HEK293T (cell line): ENCODE results near the gene IFI27L2.
"Not testable (repeated sequence)": the region's sequence is repeated elsewhere in the genome, so short reads cannot be mapped to it uniquely, and the experiment has no call there.

Experiments used
- CTCF ChIA-PET: fragments of 350-600 bp; formaldehyde crosslinking; extraction: SDS; loops from one replicate; lab custom pipeline; 2021; ENCODE audit warnings: antibody characterized with exemption, inconsistent platforms; lab: Yijun Ruan, JAX
- POLR2A ChIA-PET: fragments of 350-600 bp; formaldehyde crosslinking; extraction: SDS; loops from one replicate; lab custom pipeline; 2020; ENCODE audit warnings: antibody characterized with exemption, inconsistent platforms; lab: Yijun Ruan, JAX
- DNase-seq: peaks from one replicate; pipeline ENCODE4 v3.0.0; 2012; ENCODE audit warnings: mixed read lengths; ENCODE audit errors: extremely low spot score
- ARNT ChIP-seq: fragments of 450-650 bp; IDR thresholded peaks from 2 replicates; pipeline ENCODE4 v1.6.1; 2017; ENCODE audit warnings: mild to moderate bottlenecking
- BHLHE40 ChIP-seq: fragments of 450-650 bp; IDR thresholded peaks from 2 replicates; pipeline ENCODE4 v1.6.1; 2016; ENCODE audit warnings: mild to moderate bottlenecking, moderate library complexity, borderline replicate concordance
- CTBP1 ChIP-seq: fragments of 450-650 bp; IDR thresholded peaks from 2 replicates; pipeline ENCODE4 v1.6.1; 2016; ENCODE audit warnings: borderline replicate concordance
- ELF4 ChIP-seq: fragments of 450-650 bp; IDR thresholded peaks from 2 replicates; pipeline ENCODE4 v1.6.1; 2017; ENCODE audit warnings: antibody characterized with exemption
- FOXA1 ChIP-seq: fragments of 450-650 bp; IDR thresholded peaks from 2 replicates; pipeline ENCODE4 v1.6.1; 2016; ENCODE audit warnings: mild to moderate bottlenecking
- FOXK2 ChIP-seq: fragments of 450-650 bp; IDR thresholded peaks from 2 replicates; pipeline ENCODE4 v1.6.1; 2016; ENCODE audit warnings: mild to moderate bottlenecking
- FOXM1 ChIP-seq: fragments of 450-650 bp; IDR thresholded peaks from 2 replicates; pipeline ENCODE4 v1.6.1; 2017; ENCODE audit warnings: mild to moderate bottlenecking, borderline replicate concordance
- HDGF ChIP-seq: fragments of 450-650 bp; IDR thresholded peaks from 2 replicates; pipeline ENCODE4 v1.6.1; 2017; ENCODE audit warnings: antibody characterized with exemption, borderline replicate concordance
- L3MBTL2 ChIP-seq: fragments of 450-650 bp; conservative IDR thresholded peaks from 2 replicates; pipeline ENCODE4 v1.6.1; 2016; ENCODE audit warnings: mild to moderate bottlenecking
- LEF1 ChIP-seq: fragments of 450-650 bp; IDR thresholded peaks from 2 replicates; pipeline ENCODE4 v1.6.1; 2017; ENCODE audit warnings: mild to moderate bottlenecking, borderline replicate concordance
- NFRKB ChIP-seq: fragments of 450-650 bp; IDR thresholded peaks from 2 replicates; pipeline ENCODE4 v1.6.1; 2016; ENCODE audit warnings: mild to moderate bottlenecking, moderate library complexity
- PKNOX1 ChIP-seq: fragments of 450-650 bp; IDR thresholded peaks from 2 replicates; pipeline ENCODE4 v1.6.1; 2016
- SP1 ChIP-seq: fragments of 450-650 bp; IDR thresholded peaks from 2 replicates; pipeline ENCODE4 v1.6.1; 2017
- SUZ12 ChIP-seq: fragments of 450-650 bp; IDR thresholded peaks from 2 replicates; pipeline ENCODE4 v1.6.1; 2016; ENCODE audit warnings: mild to moderate bottlenecking
- TARDBP ChIP-seq: fragments of 450-650 bp; IDR thresholded peaks from 2 replicates; pipeline ENCODE4 v1.6.1; 2016
- ZNF384 ChIP-seq: fragments of 450-650 bp; IDR thresholded peaks from 2 replicates; pipeline ENCODE4 v1.6.1; 2016

The IFI27L2 gene

DNA sequence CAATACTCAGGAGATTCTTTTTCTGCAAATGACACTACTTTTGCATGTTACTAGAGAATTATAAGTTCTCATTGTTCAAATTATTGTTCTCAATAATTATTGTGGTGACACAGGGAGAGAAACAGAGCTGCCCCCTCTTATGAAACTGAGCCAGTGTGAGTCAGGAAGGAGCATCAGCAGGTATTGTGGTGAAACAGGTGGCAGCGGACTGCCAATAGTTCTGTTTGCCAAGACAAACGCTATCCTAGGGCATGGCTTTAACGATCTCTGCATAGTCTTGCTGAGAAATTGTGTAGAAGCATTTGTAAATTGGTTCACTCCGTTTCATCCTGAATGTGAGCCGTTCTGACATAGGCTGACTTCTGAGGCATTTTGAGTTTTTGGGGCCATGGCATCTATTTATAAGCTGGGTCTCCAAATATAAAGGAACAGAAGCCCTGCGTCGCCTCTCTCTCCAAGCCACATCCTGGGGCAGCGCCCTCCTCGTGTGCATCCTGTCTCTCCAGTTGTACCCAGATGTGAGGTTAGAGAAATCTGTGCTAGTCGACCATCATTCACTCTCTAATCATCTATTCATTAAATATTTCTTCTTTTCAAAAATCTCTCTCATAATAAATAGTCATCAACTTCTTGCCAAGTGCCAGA lies 29.0 kb upstream of the IFI27L2 start:
- TF ChIP-seq PKNOX1 (no peak), HDGF (no peak), ZNF384 (no peak)

GRCh38 chr14:94157197-94157596 lies 27.8 kb upstream of the IFI27L2 start:
- CTCF ChIA-PET = interaction anchor here (1.1 kb wide), 1 partner anchor 14 kb away, joined by 3 read pairs; no protein-coding TSS in a partner anchor
- no peak for TF ChIP-seq FOXA1
- TF ChIP-seq LEF1 = no peak
- no peak for TF ChIP-seq SUZ12
- TF ChIP-seq HDGF = no peak
- TF ChIP-seq L3MBTL2 = no peak
- no peak for TF ChIP-seq BHLHE40
- TF ChIP-seq CTBP1 = no peak
- no peak for TF ChIP-seq ARNT
- TF ChIP-seq TARDBP = no peak
- no peak for TF ChIP-seq NFRKB
- no peak for TF ChIP-seq FOXM1
- no peak for TF ChIP-seq ZNF384
- no peak for TF ChIP-seq PKNOX1
- no peak for TF ChIP-seq FOXK2
- TF ChIP-seq ELF4 = no peak
- TF ChIP-seq SP1 = no peak
- DNase-seq = no peak
- POLR2A ChIA-PET = no interaction called here

More for the DNA sequence above, 29.0 kb upstream of the IFI27L2 start:
- no peak for DNase-seq
- POLR2A ChIA-PET = no interaction called here
- CTCF ChIA-PET = interaction anchor here (1.1 kb wide), 1 partner anchor 15 kb away, joined by 3 read pairs; no protein-coding TSS in a partner anchor

GRCh38 chr14:94156143-94156542 lies 26.7 kb upstream of the IFI27L2 start:
- CTCF ChIA-PET, DNase-seq, POLR2A ChIA-PET: not testable (repeated sequence)

DNA sequence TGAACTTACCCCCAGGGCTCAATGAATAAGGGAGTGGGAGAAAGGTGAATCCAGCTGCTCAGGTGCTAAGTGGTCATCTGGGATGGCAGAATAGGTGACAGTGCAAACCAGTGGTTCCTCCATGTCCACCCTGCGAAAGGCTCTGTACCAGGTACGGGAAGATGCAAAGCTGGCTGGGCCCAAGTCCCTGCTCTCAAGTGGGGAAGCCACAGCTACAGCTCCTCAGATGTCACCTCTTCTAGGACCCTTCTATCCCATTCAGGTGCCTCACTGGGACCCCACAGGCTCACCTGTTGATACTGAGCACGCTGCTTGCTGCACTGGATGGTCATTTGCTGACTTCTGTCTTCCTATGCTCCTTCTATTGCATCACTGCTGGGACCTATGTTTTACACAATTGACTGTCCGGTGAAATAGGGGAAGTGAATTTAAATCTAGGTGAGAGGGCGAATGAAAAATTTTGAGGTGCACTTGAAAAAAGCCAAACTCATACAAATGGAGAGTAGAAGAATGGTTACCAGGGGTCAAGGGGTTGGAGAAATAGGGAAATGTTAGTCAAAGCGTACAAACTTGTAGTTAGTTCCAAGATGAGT lies 24.4 kb upstream of the IFI27L2 start:
- no peak for DNase-seq
- POLR2A ChIA-PET = no interaction called here
- TF ChIP-seq FOXK2 (no peak), CTBP1 (no peak), L3MBTL2 (no peak), FOXM1 (no peak), ELF4 (no peak), HDGF (no peak), ARNT (no peak), ZNF384 (no peak), LEF1 (no peak), SP1 (no peak), PKNOX1 (no peak), TARDBP (no peak), SUZ12 (no peak), NFRKB (no peak)
- CTCF ChIA-PET = interaction anchor here (0.8 kb wide), 1 partner anchor 9 kb away, joined by 3 read pairs; no protein-coding TSS in a partner anchor

- DNase-seq = no peak
- POLR2A ChIA-PET = no interaction called here
- CTCF ChIA-PET = interaction anchor here (0.6 kb wide), 1 partner anchor 10 kb away, joined by 3 read pairs; no protein-coding TSS in a partner anchor
- no peak for TF ChIP-seq NFRKB
- no peak for TF ChIP-seq SUZ12
- no peak for TF ChIP-seq TARDBP
- TF ChIP-seq L3MBTL2 = no peak
- no peak for TF ChIP-seq FOXM1
- no peak for TF ChIP-seq PKNOX1
- no peak for TF ChIP-seq HDGF
- TF ChIP-seq ARNT = no peak
- TF ChIP-seq BHLHE40 = no peak
- no peak for TF ChIP-seq ZNF384
- no peak for TF ChIP-seq CTBP1
- TF ChIP-seq LEF1 = no peak
Observed at GRCh38 chr14:94152676-94153075, 23.3 kb upstream of the IFI27L2 start.
